Esophagus squamous epithelium (tissue), 4 donors: ENCODE data around the gene HECTD4.

Experiments used
- POLR2A ChIP-seq, 4 donors: fragments of 450-650 bp; IDR thresholded peaks; one replicate each; pipeline ENCODE4 v1.6.1; 2017; ENCODE audit warnings: antibody characterized with exemption in 4 of 4, mild to moderate bottlenecking in 4 of 4, moderate library complexity in 3 of 4
- TF ChIP-seq, protein P1 (sequence below), 6 experiments: fragments of 450-650 bp in 4 of 6; fragments of 200-600 bp in 2 of 6; sonication (generic) in 2 of 6; IDR thresholded peaks; one replicate each; pipeline ENCODE4 v1.5.1; 2016 to 2019; ENCODE audit warnings: antibody characterized with exemption in 6 of 6, mild to moderate bottlenecking in 4 of 6, moderate library complexity in 4 of 6

DNA sequence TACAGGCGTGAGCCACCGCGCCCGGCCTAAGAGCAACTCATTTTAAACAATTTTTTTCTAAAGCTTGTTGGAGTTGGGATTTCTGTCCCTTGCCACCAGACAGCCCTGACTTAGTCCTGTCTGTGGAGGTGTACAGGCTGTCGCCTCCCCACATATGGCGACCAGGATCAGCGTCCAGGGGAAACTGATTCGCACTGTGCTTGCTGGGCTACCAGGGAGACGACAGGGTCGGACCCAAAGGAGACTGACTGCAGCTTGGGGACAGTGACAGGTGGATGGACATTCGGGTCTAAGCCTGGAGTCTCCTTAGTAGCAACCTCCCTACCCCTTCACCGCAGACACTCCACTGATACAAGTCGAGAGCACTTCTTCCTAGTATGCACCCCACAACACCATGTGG is 216.6 kb downstream of the HECTD4 start:
- TF ChIP-seq, protein P1, sequence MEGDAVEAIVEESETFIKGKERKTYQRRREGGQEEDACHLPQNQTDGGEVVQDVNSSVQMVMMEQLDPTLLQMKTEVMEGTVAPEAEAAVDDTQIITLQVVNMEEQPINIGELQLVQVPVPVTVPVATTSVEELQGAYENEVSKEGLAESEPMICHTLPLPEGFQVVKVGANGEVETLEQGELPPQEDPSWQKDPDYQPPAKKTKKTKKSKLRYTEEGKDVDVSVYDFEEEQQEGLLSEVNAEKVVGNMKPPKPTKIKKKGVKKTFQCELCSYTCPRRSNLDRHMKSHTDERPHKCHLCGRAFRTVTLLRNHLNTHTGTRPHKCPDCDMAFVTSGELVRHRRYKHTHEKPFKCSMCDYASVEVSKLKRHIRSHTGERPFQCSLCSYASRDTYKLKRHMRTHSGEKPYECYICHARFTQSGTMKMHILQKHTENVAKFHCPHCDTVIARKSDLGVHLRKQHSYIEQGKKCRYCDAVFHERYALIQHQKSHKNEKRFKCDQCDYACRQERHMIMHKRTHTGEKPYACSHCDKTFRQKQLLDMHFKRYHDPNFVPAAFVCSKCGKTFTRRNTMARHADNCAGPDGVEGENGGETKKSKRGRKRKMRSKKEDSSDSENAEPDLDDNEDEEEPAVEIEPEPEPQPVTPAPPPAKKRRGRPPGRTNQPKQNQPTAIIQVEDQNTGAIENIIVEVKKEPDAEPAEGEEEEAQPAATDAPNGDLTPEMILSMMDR (IDR thresholded peaks at IDR 0.05) = no peak
- TF ChIP-seq POLR2A (IDR thresholded peaks at IDR 0.05) = no peak
